HCT116 (cell line): ENCODE measurements around the gene TET2.

Experiments used
- CTCF ChIP-seq, 3 experiments: fragments of 200-600 bp in 1 of 3; sonication (generic) in 1 of 3; IDR thresholded peaks in 2 of 3; conservative IDR thresholded peaks in 1 of 3; 2 replicates each; pipeline ENCODE4 v1.5.1; 2012 to 2017; ENCODE audit warnings: low read depth in 2 of 3, low read length in 2 of 3, antibody characterized with exemption in 1 of 3, borderline replicate concordance in 1 of 3, control low read depth in 1 of 3, mild to moderate bottlenecking in 1 of 3, mixed read lengths in 1 of 3, mixed run types in 1 of 3, moderate library complexity in 1 of 3; ENCODE audit not compliant: insufficient read depth in 1 of 3
- EZH2phosphoT487 ChIP-seq: fragments of 200-600 bp; IDR thresholded peaks from 2 replicates; pipeline ENCODE4 v1.6.1; 2018; ENCODE audit warnings: antibody characterized with exemption, borderline replicate concordance

- TF ChIP-seq EZH2phosphoT487, result no peak
- no peak for TF ChIP-seq CTCF (IDR thresholded peaks at IDR 0.05 in 2 of 3, conservative IDR thresholded peaks at IDR 0.05 in 1 of 3; ENCODE audit: borderline replicate concordance in 1 of 3, insufficient read depth in 1 of 3, low read depth in 2 of 3, low read length in 2 of 3)
These were observed 1.3 kb upstream of the TET2 start for GRCh38 chr4:105145156-105145902.
